SK-N-MC (cell line): ENCODE data around the gene FOXO1.

Experiments
- DNase-seq: peaks from one replicate; pipeline ENCODE4 v3.0.0-alpha.2; 2011; ENCODE audit warnings: low read depth, low spot score
- H3K27ac ChIP-seq: fragments of 200-600 bp; sonication (generic); 2 replicates; pipeline ENCODE4 v1.5.1; 2016; ENCODE audit warnings: mixed run types
- H3K36me3 ChIP-seq: fragments of 200-600 bp; sonication (generic); 2 replicates; pipeline ENCODE4 v1.6.1; 2017; ENCODE audit warnings: antibody characterized with exemption, low read length, mixed read lengths; ENCODE audit not compliant: insufficient read depth
- H3K4me3 ChIP-seq: fragments of 200-600 bp; sonication (generic); 2 replicates; pipeline ENCODE4 v1.5.1; 2016
- H3K9ac ChIP-seq: fragments of 200-600 bp; sonication (generic); 2 replicates; pipeline ENCODE4 v1.8.0; 2017; ENCODE audit warnings: mixed run types, mixed read lengths; ENCODE audit not compliant: insufficient read length
- H3K9me3 ChIP-seq: fragments of 200-600 bp; sonication (generic); 2 replicates; pipeline ENCODE4 v1.6.1; 2017; ENCODE audit warnings: low read depth, mild to moderate bottlenecking, antibody characterized with exemption, low read length, moderate library complexity, mixed read lengths
- EZH2 ChIP-seq: fragments of 200-600 bp; sonication (generic); IDR thresholded peaks from one replicate; pipeline ENCODE4 v1.6.1; 2017; ENCODE audit warnings: antibody characterized with exemption
- FOXP2 ChIP-seq: optimal IDR thresholded peaks from 2 replicates; pipeline ENCODE3; 2011; ENCODE audit warnings: mild to moderate bottlenecking, moderate library complexity; ENCODE audit not compliant: insufficient read depth; ENCODE audit errors: extremely low read length, control extremely low read depth
- POLR2AphosphoS5 ChIP-seq: IDR thresholded peaks from 2 replicates; pipeline ENCODE4 v1.6.1; 2012; ENCODE audit warnings: mild to moderate bottlenecking, low read depth, low read length, borderline replicate concordance

Gene FOXO1

GRCh38 chr13:40553356-40553755, 113.1 kb downstream of the FOXO1 start:
- TF ChIP-seq FOXP2 (no peak), POLR2AphosphoS5 (no peak), EZH2 (no peak)
- no peak overlapping the region for H3K4me3 ChIP-seq
- no peaks in the 10 kb centered on the region for H3K9me3 ChIP-seq
- no peaks in the 10 kb centered on the region for H3K36me3 ChIP-seq
- no peak for DNase-seq
- H3K9ac ChIP-seq = no peak overlapping the region
- H3K27ac ChIP-seq = no peak overlapping the region

- Histone ChIP-seq H3K9me3 (no peaks in the 10 kb centered on the region), H3K36me3 (no peaks in the 10 kb centered on the region), H3K9ac (no peak overlapping the region), H3K27ac (no peak overlapping the region), H3K4me3 (no peak overlapping the region)
- TF ChIP-seq FOXP2 (no peak), EZH2 (no peak), POLR2AphosphoS5 (no peak)
- no peak for DNase-seq
These were observed 113.5 kb downstream of the FOXO1 start for GRCh38 chr13:40552895-40553294.

- TF ChIP-seq EZH2 (no peak), FOXP2 (no peak), POLR2AphosphoS5 (no peak)
- Histone ChIP-seq H3K36me3 (no peaks in the 10 kb centered on the region), H3K4me3 (no peak overlapping the region), H3K9me3 (no peaks in the 10 kb centered on the region), H3K9ac (no peak overlapping the region), H3K27ac (no peak overlapping the region)
- DNase-seq = no peak
These were observed 116.3 kb downstream of the FOXO1 start for GRCh38 chr13:40550130-40550529.

- DNase-seq = no peak
- H3K27ac ChIP-seq = no peak overlapping the region
- H3K36me3 ChIP-seq = no peaks in the 10 kb centered on the region
- H3K4me3 ChIP-seq = no peak overlapping the region
- H3K9ac ChIP-seq = no peak overlapping the region
- no peaks in the 10 kb centered on the region for H3K9me3 ChIP-seq
- no peak for TF ChIP-seq POLR2AphosphoS5
- TF ChIP-seq FOXP2 = no peak
- TF ChIP-seq EZH2 = no peak
These were observed 116.8 kb downstream of the FOXO1 start for GRCh38 chr13:40549500-40550094.

GRCh38 chr13:40547591-40548315, 118.7 kb downstream of the FOXO1 start:
- no peaks in the 10 kb centered on the region for H3K9me3 ChIP-seq
- no peak overlapping the region for H3K9ac ChIP-seq
- no peak for TF ChIP-seq EZH2
- TF ChIP-seq POLR2AphosphoS5 = no peak
- TF ChIP-seq FOXP2 = no peak
- H3K36me3 ChIP-seq = no peaks in the 10 kb centered on the region
- H3K4me3 ChIP-seq = no peak overlapping the region
- DNase-seq = no peak
- no peak overlapping the region for H3K27ac ChIP-seq

- no peak for TF ChIP-seq POLR2AphosphoS5
- TF ChIP-seq FOXP2 = no peak
- TF ChIP-seq EZH2 = no peak
- H3K27ac ChIP-seq = no peak overlapping the region
These were observed 120.4 kb downstream of the FOXO1 start for GRCh38 chr13:40546047-40546446.

GRCh38 chr13:40540328-40541044, 126.0 kb downstream of the FOXO1 start:
- Histone ChIP-seq H3K9ac (no peak overlapping the region), H3K9me3 (no peaks in the 10 kb centered on the region), H3K27ac (no peak overlapping the region), H3K4me3 (no peak overlapping the region), H3K36me3 (no peaks in the 10 kb centered on the region)
- TF ChIP-seq FOXP2 (no peak), POLR2AphosphoS5 (no peak), EZH2 (no peak)
- DNase-seq = no peak

More at GRCh38 chr13:40546047-40546446, 120.4 kb downstream of the FOXO1 start:
- Histone ChIP-seq H3K9me3 (no peaks in the 10 kb centered on the region), H3K36me3 (no peaks in the 10 kb centered on the region), H3K4me3 (no peak overlapping the region), H3K9ac (no peak overlapping the region)
- no peak for DNase-seq

GRCh38 chr13:40539576-40540327, 126.7 kb downstream of the FOXO1 start:
- TF ChIP-seq EZH2 (no peak), FOXP2 (no peak), POLR2AphosphoS5 (no peak)
- no peak overlapping the region for H3K4me3 ChIP-seq
- H3K36me3 ChIP-seq = no peaks in the 10 kb centered on the region
- H3K27ac ChIP-seq = no peak overlapping the region
- no peak for DNase-seq
- no peak overlapping the region for H3K9ac ChIP-seq
- H3K9me3 ChIP-seq = no peaks in the 10 kb centered on the region
